ENCODE results near the gene KLHL14.

- no peak for TF ChIP-seq CTCF (IDR thresholded peaks at IDR 0.05)
- TF ChIP-seq POLR2A (IDR thresholded peaks at IDR 0.05): no peak
- no peak for TF ChIP-seq EP300 (IDR thresholded peaks at IDR 0.05)
These were observed 31.5 kb upstream of the KLHL14 start for GRCh38 chr18:32804134-32804888.

All from ovary (tissue), 3 donors.